ENCODE data around the gene PIP4K2A. TPM values are rescaled to one million over a fixed set of nuclear protein-coding genes. Genes with fewer than 3 reads are reported as not detected.

The PIP4K2A gene
- total RNA-seq, 4 donors from 2014 or later, result 29.3 to 52.4 (median 34.5) TPM

- H3K27ac ChIP-seq, result peak overlapping the region in 3 of 4 donors; percentile 43 to 78 (median 58)
Measured at GRCh38 chr10:22630234-22631174, 83.9 kb downstream of the PIP4K2A start.

GRCh38 chr10:22629852-22630233 lies 84.5 kb downstream of the PIP4K2A start:
- H3K36me3 ChIP-seq, result no peaks in the 10 kb centered on the region
- H3K27me3 ChIP-seq, result no peaks in the 10 kb centered on the region
- H3K4me3 ChIP-seq, result no peak overlapping the region
- peak overlapping the region in 3 of 4 donors; percentile 43 to 78 (median 58) for H3K27ac ChIP-seq
- peaks cover 0 to 53% (median 35%) of the 10 kb centered on the region in 4 donors for H3K4me1 ChIP-seq
- no peak for DNase-seq (ENCODE audit: low spot score in 2 of 2)
- no peak for TF ChIP-seq EP300 (IDR thresholded peaks at IDR 0.05)
- no peak for TF ChIP-seq POLR2A (IDR thresholded peaks at IDR 0.05)
- no peak for TF ChIP-seq CTCF (IDR thresholded peaks at IDR 0.05)
- WGBS, 2 donors, result 91 to 95% methylated on average over 4 of the region's 4 CpGs
- no peaks in the 10 kb centered on the region for H3K9me3 ChIP-seq

More at GRCh38 chr10:22630234-22631174, 83.9 kb downstream of the PIP4K2A start:
- 84 to 85% methylated on average over 7 of the region's 7 CpGs for WGBS, 2 donors
- H3K4me1 ChIP-seq, result peaks cover 0 to 51% (median 29%) of the 10 kb centered on the region in 4 donors
- no peak for DNase-seq (ENCODE audit: low spot score in 2 of 2)
- H3K36me3 ChIP-seq, result no peaks in the 10 kb centered on the region
- no peak overlapping the region for H3K4me3 ChIP-seq
- TF ChIP-seq POLR2A (IDR thresholded peaks at IDR 0.05), result no peak
- TF ChIP-seq EP300 (IDR thresholded peaks at IDR 0.05), result peak in 1 of 2 donors; percentile 61
- no peak for TF ChIP-seq CTCF (IDR thresholded peaks at IDR 0.05)
- H3K27me3 ChIP-seq, result no peaks in the 10 kb centered on the region
- H3K9me3 ChIP-seq, result no peaks in the 10 kb centered on the region

GRCh38 chr10:22629126-22629525 lies 85.3 kb downstream of the PIP4K2A start:
- no peaks in the 10 kb centered on the region for H3K9me3 ChIP-seq
- H3K36me3 ChIP-seq, result no peaks in the 10 kb centered on the region
- peak overlapping the region in 2 of 4 donors; percentile 10 to 58 for H3K27ac ChIP-seq
- peaks cover 0 to 53% (median 41%) of the 10 kb centered on the region in 4 donors for H3K4me1 ChIP-seq
- no peak for TF ChIP-seq CTCF (IDR thresholded peaks at IDR 0.05)
- no peak for TF ChIP-seq POLR2A (IDR thresholded peaks at IDR 0.05)
- TF ChIP-seq EP300 (IDR thresholded peaks at IDR 0.05), result no peak
- H3K4me3 ChIP-seq, result no peak overlapping the region
- no peak for DNase-seq (ENCODE audit: low spot score in 2 of 2)
- 90% methylated on average over 2 of the region's 2 CpGs for WGBS, 2 donors
- no peaks in the 10 kb centered on the region for H3K27me3 ChIP-seq

- DNase-seq (ENCODE audit: low spot score in 2 of 2), result no peak
- WGBS, 2 donors, result 73 to 78% methylated on average over 5 of the region's 5 CpGs
- TF ChIP-seq POLR2A (IDR thresholded peaks at IDR 0.05), result no peak
- TF ChIP-seq EP300 (IDR thresholded peaks at IDR 0.05), result no peak
- no peak for TF ChIP-seq CTCF (IDR thresholded peaks at IDR 0.05)
- peak overlapping the region in 1 of 4 donors; percentile 10 for H3K27ac ChIP-seq
- peaks cover 0 to 57% (median 50%) of the 10 kb centered on the region in 4 donors for H3K4me1 ChIP-seq
- H3K27me3 ChIP-seq, result no peaks in the 10 kb centered on the region
- H3K36me3 ChIP-seq, result no peaks in the 10 kb centered on the region
- H3K4me3 ChIP-seq, result no peak overlapping the region
- no peaks in the 10 kb centered on the region for H3K9me3 ChIP-seq
Measured at GRCh38 chr10:22628309-22628708, 86.1 kb downstream of the PIP4K2A start.

- DNase-seq (ENCODE audit: low spot score in 2 of 2), result no peak
- no peak overlapping the region for H3K4me3 ChIP-seq
- WGBS, 2 donors, result 51 to 54% methylated on average over 2 of the region's 2 CpGs
- TF ChIP-seq CTCF (IDR thresholded peaks at IDR 0.05) (no peak), EP300 (IDR thresholded peaks at IDR 0.05) (no peak), POLR2A (IDR thresholded peaks at IDR 0.05) (no peak)
- H3K27ac ChIP-seq, result peak overlapping the region in 3 of 4 donors; percentile 26 to 60 (median 29)
- no peaks in the 10 kb centered on the region for H3K36me3 ChIP-seq
- peaks cover 0 to 66% (median 46%) of the 10 kb centered on the region in 4 donors for H3K4me1 ChIP-seq
- no peaks in the 10 kb centered on the region for H3K27me3 ChIP-seq
- H3K9me3 ChIP-seq, result no peaks in the 10 kb centered on the region
Measured at GRCh38 chr10:22626784-22627183, 87.6 kb downstream of the PIP4K2A start.
